Measurements from ENCODE around the gene CTXND1. TPM values are rescaled to one million over a fixed set of nuclear protein-coding genes. Genes with fewer than 3 reads are reported as not detected.
A peak's percentile ranks its signal among the peaks of the same experiment; 100 is the strongest.

Gene CTXND1
- total and polyA plus RNA-seq, 2 of the 13 experiments (the other 11 are each of a cell fraction or from before 2014, with no cell fraction given): 1.2 to 2.1 TPM

DNA sequence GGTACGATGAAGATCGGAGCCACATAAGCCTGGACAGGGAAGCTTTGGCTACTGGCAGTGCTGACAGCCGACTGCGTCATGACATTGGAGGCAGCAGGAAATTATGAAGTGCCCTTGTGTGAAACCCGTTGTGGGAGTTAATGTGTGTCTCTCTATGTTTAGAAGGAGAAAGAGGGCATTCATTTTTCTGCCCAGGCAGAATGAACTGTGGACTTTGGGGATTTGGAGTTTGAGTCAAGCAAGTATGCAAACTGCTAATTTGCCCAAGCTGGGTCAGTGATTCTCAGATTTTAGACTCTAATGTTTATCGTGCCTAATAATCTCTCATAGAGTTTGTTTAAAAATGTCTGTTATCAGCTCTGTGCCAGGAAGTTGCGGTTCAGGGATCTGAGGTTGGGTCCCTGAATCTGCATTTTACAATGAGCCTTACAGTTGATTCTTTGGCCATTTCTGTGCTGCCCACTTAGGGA lies 5.6 kb downstream of the CTXND1 start (continued):
- TF ChIP-seq, protein P1, sequence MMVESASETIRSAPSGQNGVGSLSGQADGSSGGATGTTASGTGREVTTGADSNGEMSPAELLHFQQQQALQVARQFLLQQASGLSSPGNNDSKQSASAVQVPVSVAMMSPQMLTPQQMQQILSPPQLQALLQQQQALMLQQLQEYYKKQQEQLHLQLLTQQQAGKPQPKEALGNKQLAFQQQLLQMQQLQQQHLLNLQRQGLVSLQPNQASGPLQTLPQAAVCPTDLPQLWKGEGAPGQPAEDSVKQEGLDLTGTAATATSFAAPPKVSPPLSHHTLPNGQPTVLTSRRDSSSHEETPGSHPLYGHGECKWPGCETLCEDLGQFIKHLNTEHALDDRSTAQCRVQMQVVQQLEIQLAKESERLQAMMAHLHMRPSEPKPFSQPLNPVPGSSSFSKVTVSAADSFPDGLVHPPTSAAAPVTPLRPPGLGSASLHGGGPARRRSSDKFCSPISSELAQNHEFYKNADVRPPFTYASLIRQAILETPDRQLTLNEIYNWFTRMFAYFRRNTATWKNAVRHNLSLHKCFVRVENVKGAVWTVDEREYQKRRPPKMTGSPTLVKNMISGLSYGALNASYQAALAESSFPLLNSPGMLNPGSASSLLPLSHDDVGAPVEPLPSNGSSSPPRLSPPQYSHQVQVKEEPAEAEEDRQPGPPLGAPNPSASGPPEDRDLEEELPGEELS (CRISPR knock-in tag; IDR thresholded peaks at IDR 0.05): peak; percentile 43
- TF ChIP-seq SALL1 (CRISPR knock-in tag; IDR thresholded peaks at IDR 0.05) (peak; percentile 39; the same call in 1 of the 2 replicates), HOXA9 (CRISPR knock-in tag; IDR thresholded peaks at IDR 0.05; ENCODE audit: borderline replicate concordance) (no peak), ZNF546 (CRISPR knock-in tag; conservative IDR thresholded peaks at IDR 0.05) (no peak), DNMT3B (CRISPR knock-in tag; conservative IDR thresholded peaks at IDR 0.05) (no peak), ZBTB21 (CRISPR knock-in tag; IDR thresholded peaks at IDR 0.05) (peak; percentile 53; the same call in 1 of the 2 replicates), TCF7L2 (IDR thresholded peaks at IDR 0.05; ENCODE audit: low read depth, low read length) (no peak), ELF1 (CRISPR knock-in tag; IDR thresholded peaks at IDR 0.05) (peak; percentile 30; the same call in 1 of the 2 replicates), SMARCE1 (IDR thresholded peaks at IDR 0.05; ENCODE audit: borderline replicate concordance) (no peak), MTA3 (CRISPR knock-in tag; IDR thresholded peaks at IDR 0.05) (no peak), TEAD3 (CRISPR knock-in tag; optimal IDR thresholded peaks at IDR 0.05; ENCODE audit: borderline replicate concordance) (peak; percentile 31), HNRNPLL (IDR thresholded peaks at IDR 0.05; ENCODE audit: low read depth, low read length, poor library complexity, severe bottlenecking) (no peak), FOSL2 (CRISPR knock-in tag; IDR thresholded peaks at IDR 0.05) (no peak), KLF12 (CRISPR knock-in tag; IDR thresholded peaks at IDR 0.05; ENCODE audit: borderline replicate concordance) (no peak), HDAC2 (CRISPR knock-in tag; IDR thresholded peaks at IDR 0.05) (peak; percentile 54; the same call in 1 of the 2 replicates), ZNF761 (CRISPR knock-in tag; conservative IDR thresholded peaks at IDR 0.05) (no peak), SAP130 (CRISPR knock-in tag; IDR thresholded peaks at IDR 0.05; ENCODE audit: low read depth) (peak; percentile 45; the same call in 1 of the 2 replicates), HDAC1 (CRISPR knock-in tag; IDR thresholded peaks at IDR 0.05) (peak; percentile 23; the same call in 1 of the 2 replicates), ZNF317 (CRISPR knock-in tag; IDR thresholded peaks at IDR 0.05) (peak; percentile 94), MATR3 (CRISPR knock-in tag; IDR thresholded peaks at IDR 0.05) (no peak), KLF9 (CRISPR knock-in tag; IDR thresholded peaks at IDR 0.05; ENCODE audit: low read depth) (no peak), MAFG (CRISPR knock-in tag; IDR thresholded peaks at IDR 0.05) (no peak), ZNF562 (CRISPR knock-in tag; IDR thresholded peaks at IDR 0.05; ENCODE audit: borderline replicate concordance) (no peak)
- TF ChIP-seq, protein P2, sequence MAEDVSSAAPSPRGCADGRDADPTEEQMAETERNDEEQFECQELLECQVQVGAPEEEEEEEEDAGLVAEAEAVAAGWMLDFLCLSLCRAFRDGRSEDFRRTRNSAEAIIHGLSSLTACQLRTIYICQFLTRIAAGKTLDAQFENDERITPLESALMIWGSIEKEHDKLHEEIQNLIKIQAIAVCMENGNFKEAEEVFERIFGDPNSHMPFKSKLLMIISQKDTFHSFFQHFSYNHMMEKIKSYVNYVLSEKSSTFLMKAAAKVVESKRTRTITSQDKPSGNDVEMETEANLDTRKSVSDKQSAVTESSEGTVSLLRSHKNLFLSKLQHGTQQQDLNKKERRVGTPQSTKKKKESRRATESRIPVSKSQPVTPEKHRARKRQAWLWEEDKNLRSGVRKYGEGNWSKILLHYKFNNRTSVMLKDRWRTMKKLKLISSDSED (CRISPR knock-in tag; IDR thresholded peaks at IDR 0.05): no peak
- TF ChIP-seq, protein P3, sequence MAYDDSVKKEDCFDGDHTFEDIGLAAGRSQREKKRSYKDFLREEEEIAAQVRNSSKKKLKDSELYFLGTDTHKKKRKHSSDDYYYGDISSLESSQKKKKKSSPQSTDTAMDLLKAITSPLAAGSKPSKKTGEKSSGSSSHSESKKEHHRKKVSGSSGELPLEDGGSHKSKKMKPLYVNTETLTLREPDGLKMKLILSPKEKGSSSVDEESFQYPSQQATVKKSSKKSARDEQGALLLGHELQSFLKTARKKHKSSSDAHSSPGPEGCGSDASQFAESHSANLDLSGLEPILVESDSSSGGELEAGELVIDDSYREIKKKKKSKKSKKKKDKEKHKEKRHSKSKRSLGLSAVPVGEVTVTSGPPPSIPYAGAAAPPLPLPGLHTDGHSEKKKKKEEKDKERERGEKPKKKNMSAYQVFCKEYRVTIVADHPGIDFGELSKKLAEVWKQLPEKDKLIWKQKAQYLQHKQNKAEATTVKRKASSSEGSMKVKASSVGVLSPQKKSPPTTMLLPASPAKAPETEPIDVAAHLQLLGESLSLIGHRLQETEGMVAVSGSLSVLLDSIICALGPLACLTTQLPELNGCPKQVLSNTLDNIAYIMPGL (CRISPR knock-in tag; IDR thresholded peaks at IDR 0.05; ENCODE audit: borderline replicate concordance in 1 of 2, low read depth in 1 of 2): no peak
- TF ChIP-seq, protein P4, sequence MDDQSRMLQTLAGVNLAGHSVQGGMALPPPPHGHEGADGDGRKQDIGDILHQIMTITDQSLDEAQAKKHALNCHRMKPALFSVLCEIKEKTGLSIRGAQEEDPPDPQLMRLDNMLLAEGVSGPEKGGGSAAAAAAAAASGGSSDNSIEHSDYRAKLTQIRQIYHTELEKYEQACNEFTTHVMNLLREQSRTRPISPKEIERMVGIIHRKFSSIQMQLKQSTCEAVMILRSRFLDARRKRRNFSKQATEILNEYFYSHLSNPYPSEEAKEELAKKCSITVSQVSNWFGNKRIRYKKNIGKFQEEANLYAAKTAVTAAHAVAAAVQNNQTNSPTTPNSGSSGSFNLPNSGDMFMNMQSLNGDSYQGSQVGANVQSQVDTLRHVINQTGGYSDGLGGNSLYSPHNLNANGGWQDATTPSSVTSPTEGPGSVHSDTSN (CRISPR knock-in tag; IDR thresholded peaks at IDR 0.05; ENCODE audit: borderline replicate concordance): no peak

Data from HepG2 (cell line).